ENCODE data around the gene HDAC11.

DNA sequence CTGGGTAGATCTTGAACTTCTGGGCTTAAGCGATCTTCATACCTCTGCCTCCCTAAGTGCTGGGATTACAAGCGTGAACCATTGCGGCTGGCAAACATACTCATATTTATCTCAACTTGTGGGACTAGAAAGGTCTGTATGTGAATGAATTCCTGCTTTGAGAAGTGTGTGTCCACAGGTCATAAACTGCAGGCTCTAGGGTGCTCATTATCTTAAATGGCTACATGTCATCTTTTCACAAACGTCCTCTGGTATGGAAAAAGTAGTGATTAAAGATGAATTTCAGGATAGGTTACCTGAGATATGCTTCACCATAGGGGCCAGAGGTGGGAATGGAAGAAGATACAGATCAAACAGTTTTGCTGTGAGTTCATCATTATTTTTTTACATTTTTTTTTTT lies 7.8 kb upstream of the HDAC11 start:
- TF ChIP-seq, protein P1, sequence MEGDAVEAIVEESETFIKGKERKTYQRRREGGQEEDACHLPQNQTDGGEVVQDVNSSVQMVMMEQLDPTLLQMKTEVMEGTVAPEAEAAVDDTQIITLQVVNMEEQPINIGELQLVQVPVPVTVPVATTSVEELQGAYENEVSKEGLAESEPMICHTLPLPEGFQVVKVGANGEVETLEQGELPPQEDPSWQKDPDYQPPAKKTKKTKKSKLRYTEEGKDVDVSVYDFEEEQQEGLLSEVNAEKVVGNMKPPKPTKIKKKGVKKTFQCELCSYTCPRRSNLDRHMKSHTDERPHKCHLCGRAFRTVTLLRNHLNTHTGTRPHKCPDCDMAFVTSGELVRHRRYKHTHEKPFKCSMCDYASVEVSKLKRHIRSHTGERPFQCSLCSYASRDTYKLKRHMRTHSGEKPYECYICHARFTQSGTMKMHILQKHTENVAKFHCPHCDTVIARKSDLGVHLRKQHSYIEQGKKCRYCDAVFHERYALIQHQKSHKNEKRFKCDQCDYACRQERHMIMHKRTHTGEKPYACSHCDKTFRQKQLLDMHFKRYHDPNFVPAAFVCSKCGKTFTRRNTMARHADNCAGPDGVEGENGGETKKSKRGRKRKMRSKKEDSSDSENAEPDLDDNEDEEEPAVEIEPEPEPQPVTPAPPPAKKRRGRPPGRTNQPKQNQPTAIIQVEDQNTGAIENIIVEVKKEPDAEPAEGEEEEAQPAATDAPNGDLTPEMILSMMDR (IDR thresholded peaks at IDR 0.05 in 2 of 3, conservative IDR thresholded peaks at IDR 0.05 in 1 of 3; ENCODE audit: control insufficient read depth in 2 of 3, extremely low read depth in 1 of 3, insufficient read depth in 1 of 3, low read depth in 3 of 3, low read length in 3 of 3): no peak
- TF ChIP-seq TARDBP (IDR thresholded peaks at IDR 0.05; ENCODE audit: borderline replicate concordance): no peak
- TF ChIP-seq TBL1XR1 (IDR thresholded peaks at IDR 0.05; ENCODE audit: low read depth, low read length): no peak
- TF ChIP-seq, protein P2, sequence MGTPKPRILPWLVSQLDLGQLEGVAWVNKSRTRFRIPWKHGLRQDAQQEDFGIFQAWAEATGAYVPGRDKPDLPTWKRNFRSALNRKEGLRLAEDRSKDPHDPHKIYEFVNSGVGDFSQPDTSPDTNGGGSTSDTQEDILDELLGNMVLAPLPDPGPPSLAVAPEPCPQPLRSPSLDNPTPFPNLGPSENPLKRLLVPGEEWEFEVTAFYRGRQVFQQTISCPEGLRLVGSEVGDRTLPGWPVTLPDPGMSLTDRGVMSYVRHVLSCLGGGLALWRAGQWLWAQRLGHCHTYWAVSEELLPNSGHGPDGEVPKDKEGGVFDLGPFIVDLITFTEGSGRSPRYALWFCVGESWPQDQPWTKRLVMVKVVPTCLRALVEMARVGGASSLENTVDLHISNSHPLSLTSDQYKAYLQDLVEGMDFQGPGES (IDR thresholded peaks at IDR 0.05): no peak
- no peak for TF ChIP-seq CREM (IDR thresholded peaks at IDR 0.05; ENCODE audit: low read depth)
- no peak for TF ChIP-seq ZSCAN29 (IDR thresholded peaks at IDR 0.05)
- TF ChIP-seq POLR2A (IDR thresholded peaks at IDR 0.05; ENCODE audit: low read depth, low read length): no peak
- no peak for TF ChIP-seq RBBP5 (conservative IDR thresholded peaks at IDR 0.05)
- no peak for TF ChIP-seq RAD21 (IDR thresholded peaks at IDR 0.05; ENCODE audit: insufficient read depth, low read depth, low read length)
- no peak for TF ChIP-seq JUND (IDR thresholded peaks at IDR 0.05; ENCODE audit: low read depth, low read length)
- no peak for TF ChIP-seq PML (IDR thresholded peaks at IDR 0.05; ENCODE audit: low read length)
- TF ChIP-seq HDAC2 (IDR thresholded peaks at IDR 0.05): no peak
